Measurements from ENCODE around the gene RPAP3.

RPAP3 gene

GRCh38 chr12:47614521-47614920, 91.3 kb downstream of the RPAP3 start:
- DNase-seq (ENCODE audit: low read depth), result no peak
- no peak overlapping the region for H3K4me3 ChIP-seq (replicated peaks; ENCODE audit: low read depth, low read length)
- no peak for TF ChIP-seq CTCF (IDR thresholded peaks at IDR 0.05; ENCODE audit: low read length, missing control alignments)

- DNase-seq (ENCODE audit: low read depth), result no peak
- no peak overlapping the region for H3K4me3 ChIP-seq (replicated peaks; ENCODE audit: low read depth, low read length)
- no peak for TF ChIP-seq CTCF (IDR thresholded peaks at IDR 0.05; ENCODE audit: low read length, missing control alignments)
Measured at GRCh38 chr12:47612953-47613352, 92.9 kb downstream of the RPAP3 start.

- DNase-seq (ENCODE audit: low read depth), result no peak
Measured at GRCh38 chr12:47611906-47612305, 93.9 kb downstream of the RPAP3 start.

More at GRCh38 chr12:47611906-47612305, 93.9 kb downstream of the RPAP3 start:
- no peak for TF ChIP-seq CTCF (IDR thresholded peaks at IDR 0.05; ENCODE audit: low read length, missing control alignments)
- H3K4me3 ChIP-seq (replicated peaks; ENCODE audit: low read depth, low read length), result no peak overlapping the region
